A673 (cell line): ENCODE results near the gene MSANTD1. TPM values are rescaled to one million over a fixed set of nuclear protein-coding genes. Genes with fewer than 3 reads are reported as not detected.

ENCODE experiments used
- BruUV-seq: library from RNA; stranded (reverse); fragments of 400-500 nt; replicated peaks from 2 replicates; lab custom pipeline; 2021; lab: Mats Ljungman, UMichigan
- CTCF ChIA-PET: fragments of 300-600 bp; sonication (Branson Sonifier 250); formaldehyde crosslinking; loops from one replicate; lab custom pipeline; 2022; ENCODE audit warnings: antibody characterized with exemption; lab: Charles Lee
- POLR2A ChIA-PET: fragments of 300-600 bp; sonication (Branson Sonifier 250); formaldehyde crosslinking; loops from one replicate; lab custom pipeline; 2022; ENCODE audit warnings: antibody characterized with exemption; ENCODE audit not compliant: low non-redundant PET; lab: Charles Lee
- DNase-seq: peaks from one replicate; pipeline ENCODE4 v3.0.0-alpha.2; 2015; ENCODE audit warnings: low spot score
- H3K27ac ChIP-seq: fragments of 200-600 bp; sonication (generic); 2 replicates; pipeline ENCODE4 v1.5.1; 2016; ENCODE audit warnings: mixed run types, low read depth, mild to moderate bottlenecking, mixed read lengths, antibody characterized with exemption, low read length; ENCODE audit not compliant: poor library complexity, severe bottlenecking
- H3K27me3 ChIP-seq: fragments of 200-600 bp; sonication (generic); replicated peaks from 2 replicates; pipeline ENCODE4 v1.6.1; 2017; ENCODE audit warnings: mixed run types, low read depth, mild to moderate bottlenecking, mixed read lengths, antibody characterized with exemption, low read length; ENCODE audit not compliant: insufficient read depth, poor library complexity
- H3K36me3 ChIP-seq: fragments of 200-600 bp; sonication (generic); 2 replicates; pipeline ENCODE4 v1.6.1; 2016; ENCODE audit warnings: mixed run types, mild to moderate bottlenecking, mixed read lengths, antibody characterized with exemption, low read length; ENCODE audit not compliant: insufficient read depth, poor library complexity, severe bottlenecking
- H3K4me1 ChIP-seq: fragments of 200-600 bp; sonication (generic); 2 replicates; pipeline ENCODE4 v1.6.1; 2017; ENCODE audit warnings: mixed run types, mild to moderate bottlenecking, mixed read lengths, antibody characterized with exemption, low read length; ENCODE audit not compliant: insufficient read depth, poor library complexity, severe bottlenecking
- H3K4me3 ChIP-seq: fragments of 200-600 bp; sonication (generic); 2 replicates; pipeline ENCODE4 v1.5.1; 2016; ENCODE audit warnings: low read depth, mixed run types, mild to moderate bottlenecking, mixed read lengths, low read length; ENCODE audit not compliant: poor library complexity, severe bottlenecking
- H3K9me3 ChIP-seq: fragments of 200-600 bp; sonication (generic); 2 replicates; pipeline ENCODE4 v1.6.1; 2016; ENCODE audit warnings: mixed run types, low read depth, mild to moderate bottlenecking, mixed read lengths, antibody characterized with exemption, low read length; ENCODE audit not compliant: poor library complexity, severe bottlenecking
- EZH2 ChIP-seq: fragments of 200-600 bp; sonication (generic); IDR thresholded peaks from 2 replicates; pipeline ENCODE4 v1.6.1; 2017; ENCODE audit warnings: borderline replicate concordance, low read depth, mild to moderate bottlenecking, mixed read lengths, antibody characterized with exemption, low read length; ENCODE audit not compliant: poor library complexity, severe bottlenecking
- intact Hi-C: fragments of 100-400 bp; cut with micrococcal nuclease; formaldehyde crosslinking; loops from one replicate; pipeline ENCODE4 v1.10.0; 2022; ENCODE audit not compliant: unreplicated experiment
- total RNA-seq: library from RNA; stranded (reverse); gene quantifications from 2 replicates; pipeline ENCODE4 v1.2.3, GENCODE V29; 2021
- TF ChIP-seq, protein P1 (sequence below): fragments of 300-800, 200-600 bp; sonication (generic); conservative IDR thresholded peaks from 2 replicates; pipeline ENCODE4 v1.5.1; 2017; ENCODE audit warnings: low read depth, mild to moderate bottlenecking, antibody characterized with exemption, low read length, moderate library complexity, mixed read lengths

The MSANTD1 gene
- total RNA-seq, 1 experiment from 2014 or later: 2.3 TPM

DNA sequence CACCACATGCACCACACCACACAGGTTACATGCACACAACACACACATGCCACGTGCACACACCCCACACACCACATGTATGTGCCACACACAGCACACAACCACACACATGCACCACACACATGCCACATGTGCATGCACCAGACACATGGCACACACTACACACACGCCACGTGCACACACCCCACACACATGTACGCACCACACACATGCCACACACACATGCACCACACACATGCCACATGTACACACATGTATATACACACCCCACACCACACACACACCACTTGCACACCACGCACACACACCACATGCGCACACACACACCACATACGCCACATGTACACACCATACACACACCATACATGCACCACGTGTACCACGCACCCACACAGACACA, 19.6 kb upstream of the MSANTD1 start:
- no peak for DNase-seq
- intact Hi-C loops: no loop called here
- TF ChIP-seq, protein P1, sequence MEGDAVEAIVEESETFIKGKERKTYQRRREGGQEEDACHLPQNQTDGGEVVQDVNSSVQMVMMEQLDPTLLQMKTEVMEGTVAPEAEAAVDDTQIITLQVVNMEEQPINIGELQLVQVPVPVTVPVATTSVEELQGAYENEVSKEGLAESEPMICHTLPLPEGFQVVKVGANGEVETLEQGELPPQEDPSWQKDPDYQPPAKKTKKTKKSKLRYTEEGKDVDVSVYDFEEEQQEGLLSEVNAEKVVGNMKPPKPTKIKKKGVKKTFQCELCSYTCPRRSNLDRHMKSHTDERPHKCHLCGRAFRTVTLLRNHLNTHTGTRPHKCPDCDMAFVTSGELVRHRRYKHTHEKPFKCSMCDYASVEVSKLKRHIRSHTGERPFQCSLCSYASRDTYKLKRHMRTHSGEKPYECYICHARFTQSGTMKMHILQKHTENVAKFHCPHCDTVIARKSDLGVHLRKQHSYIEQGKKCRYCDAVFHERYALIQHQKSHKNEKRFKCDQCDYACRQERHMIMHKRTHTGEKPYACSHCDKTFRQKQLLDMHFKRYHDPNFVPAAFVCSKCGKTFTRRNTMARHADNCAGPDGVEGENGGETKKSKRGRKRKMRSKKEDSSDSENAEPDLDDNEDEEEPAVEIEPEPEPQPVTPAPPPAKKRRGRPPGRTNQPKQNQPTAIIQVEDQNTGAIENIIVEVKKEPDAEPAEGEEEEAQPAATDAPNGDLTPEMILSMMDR: no peak
- no peak for TF ChIP-seq EZH2

DNA sequence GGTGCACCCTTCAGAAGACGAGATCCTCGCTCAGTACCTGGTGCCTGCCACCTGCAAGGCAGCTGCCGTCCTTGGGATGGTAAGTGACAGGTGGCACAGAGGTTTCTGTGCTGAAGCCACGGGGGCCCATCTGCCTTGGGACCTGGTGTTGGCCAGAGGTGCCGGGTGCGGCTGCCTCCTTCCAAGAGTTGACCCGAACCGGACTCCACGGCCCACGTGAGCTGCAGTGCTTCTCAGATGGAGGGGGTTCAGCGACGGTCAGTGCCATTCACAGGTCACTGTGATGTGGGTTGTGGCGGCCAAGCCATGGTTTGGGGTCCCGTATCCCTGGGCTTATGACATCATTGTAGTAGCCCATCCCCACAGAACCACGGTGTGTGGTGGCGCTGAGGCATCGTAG, 19.0 kb upstream of the MSANTD1 start:
- BruUV-seq: no TSS peak
- ChIA-PET POLR2A (no interaction called here), CTCF (no interaction called here)
- Histone ChIP-seq H3K36me3 (peaks cover 28% of the 10 kb centered on the region), H3K9me3 (no peaks in the 10 kb centered on the region), H3K4me3 (no peak overlapping the region), H3K27ac (no peak overlapping the region), H3K27me3 (no peaks in the 10 kb centered on the region), H3K4me1 (no peaks in the 10 kb centered on the region)
- intact Hi-C loops: no loop called here
- no peak for DNase-seq
- no peak for TF ChIP-seq EZH2
- TF ChIP-seq, protein P1: no peak

More for the DNA sequence above, 19.6 kb upstream of the MSANTD1 start:
- no peak overlapping the region for H3K4me3 ChIP-seq
- peaks cover 31% of the 10 kb centered on the region for H3K36me3 ChIP-seq
- ChIA-PET POLR2A (no interaction called here), CTCF (no interaction called here)
- no TSS peak for BruUV-seq
- H3K27ac ChIP-seq: no peak overlapping the region
- H3K4me1 ChIP-seq: no peaks in the 10 kb centered on the region
- H3K9me3 ChIP-seq: no peaks in the 10 kb centered on the region
- H3K27me3 ChIP-seq: no peaks in the 10 kb centered on the region

DNA sequence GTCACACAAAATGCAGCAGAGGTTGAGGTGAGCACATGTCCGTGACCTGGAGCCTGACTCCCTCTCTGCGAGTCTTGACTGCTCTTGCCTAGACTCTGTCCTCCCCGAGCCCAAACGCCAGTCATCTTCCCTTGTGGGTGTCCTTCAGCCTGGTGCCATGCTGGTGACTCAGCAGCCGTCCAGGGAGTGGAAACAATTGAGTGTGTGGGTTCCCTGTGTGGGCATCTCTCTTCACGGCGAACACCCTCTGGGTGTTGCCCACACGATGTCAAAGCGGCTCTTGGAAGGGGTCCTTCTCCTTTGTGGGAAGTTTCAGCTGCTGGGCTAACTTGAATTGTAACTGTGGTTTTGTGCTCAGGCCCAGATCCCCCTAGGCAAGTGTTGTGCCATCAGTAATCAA, 17.5 kb upstream of the MSANTD1 start:
- intact Hi-C loops: no loop called here
- H3K4me1 ChIP-seq: no peaks in the 10 kb centered on the region
- no TSS peak for BruUV-seq
- H3K27me3 ChIP-seq: no peaks in the 10 kb centered on the region
- H3K27ac ChIP-seq: no peak overlapping the region
- no peaks in the 10 kb centered on the region for H3K9me3 ChIP-seq
- POLR2A ChIA-PET: no interaction called here
- peaks cover 36% of the 10 kb centered on the region for H3K36me3 ChIP-seq
- CTCF ChIA-PET: no interaction called here
- TF ChIP-seq, protein P1: no peak
- no peak for TF ChIP-seq EZH2
- DNase-seq: no peak
- no peak overlapping the region for H3K4me3 ChIP-seq
